ENCODE results near the gene SEC22C. TPM values are rescaled to one million over a fixed set of nuclear protein-coding genes. Genes with fewer than 3 reads are reported as not detected.

SEC22C gene
- total and polyA plus RNA-seq, 7 donors = 8.4 to 89.2 (median 48.5) TPM

DNA sequence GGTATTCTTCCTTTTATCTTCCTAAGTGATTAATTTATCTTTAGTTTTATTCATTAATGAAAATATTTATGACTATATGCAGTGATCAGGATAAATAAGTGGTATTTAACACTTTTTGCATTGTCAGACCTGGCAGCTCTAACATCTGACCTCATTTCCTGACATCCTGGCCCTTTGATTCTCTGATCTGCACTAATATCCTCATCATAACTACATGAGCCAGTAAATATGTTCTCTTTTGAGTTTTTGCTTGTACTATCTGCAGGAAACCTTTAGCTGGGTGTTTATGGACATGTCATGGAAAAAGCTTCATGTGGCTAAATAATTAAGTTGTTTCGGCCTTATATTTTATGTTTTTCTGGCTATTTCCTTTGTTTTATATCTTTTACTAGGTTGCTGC, 29.2 kb upstream of the SEC22C start:
- no peaks in the 10 kb centered on the region for H3K36me3 ChIP-seq
- no peak for TF ChIP-seq POLR2A (IDR thresholded peaks at IDR 0.05)
- WGBS, 2 donors = 89 to 93% methylated on average over 1 of the region's 1 CpG
- H3K4me1 ChIP-seq = peaks cover 0 to 67% (median 38%) of the 10 kb centered on the region in 4 donors
- peak overlapping the region; percentile 19 to 62 (median 32) for H3K27ac ChIP-seq
- no peak for DNase-seq
- H3K4me3 ChIP-seq = no peak overlapping the region
- intact Hi-C loops (cut with DNase I) = no loop called here
- H3K9me3 ChIP-seq = no peaks in the 10 kb centered on the region
- H3K27me3 ChIP-seq = no peaks in the 10 kb centered on the region

DNA sequence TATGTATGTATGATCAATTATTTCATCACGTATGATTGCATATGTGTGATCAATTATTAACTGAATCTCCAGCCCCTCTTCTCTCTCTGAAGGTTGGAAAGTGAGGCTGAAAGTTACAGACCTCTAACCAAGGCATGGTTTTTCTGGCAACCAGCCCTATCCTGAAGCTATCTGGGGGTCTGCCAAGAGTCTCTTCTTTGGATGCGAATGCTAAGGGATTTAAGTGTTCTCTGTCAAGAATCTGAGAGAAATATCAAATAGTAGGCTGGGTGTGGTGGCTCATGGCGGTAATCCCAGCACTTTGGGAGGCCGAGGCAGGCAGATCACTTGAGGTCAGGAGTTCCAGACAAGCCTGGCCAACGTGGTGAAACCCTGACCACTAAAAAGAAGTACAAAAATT, 26.8 kb upstream of the SEC22C start:
- intact Hi-C loops (cut with DNase I) = no loop called here

DNA sequence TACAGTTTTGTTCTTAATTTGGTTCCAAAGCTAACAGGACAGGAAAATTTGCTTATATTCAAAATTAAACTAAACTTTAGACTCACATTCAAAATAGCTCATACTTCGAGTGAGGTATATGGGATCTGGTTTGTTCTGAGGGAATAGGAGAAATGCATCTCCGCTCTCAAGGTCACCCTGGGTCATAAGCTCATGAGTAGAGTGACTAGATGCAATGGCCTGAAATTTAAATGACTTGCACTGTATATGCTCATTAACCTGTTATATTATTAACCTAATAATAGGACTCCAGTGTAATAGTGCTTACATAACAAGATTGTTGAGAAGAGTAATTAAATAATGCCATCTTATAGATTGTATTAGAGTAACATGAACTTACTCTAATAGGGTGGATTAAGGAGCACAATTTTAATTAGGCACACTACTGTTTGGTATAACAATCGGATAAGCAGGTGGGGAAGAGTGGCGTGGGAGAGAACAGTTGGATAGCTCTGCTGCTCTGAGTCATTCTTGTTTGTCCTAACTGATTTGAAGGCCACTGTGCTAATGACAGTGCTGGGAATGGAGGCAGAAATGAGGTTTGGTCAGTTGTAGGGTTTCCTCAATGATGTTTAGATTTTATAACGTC, 23.9 kb upstream of the SEC22C start:
- H3K4me3 ChIP-seq = no peak overlapping the region
- peaks cover 0 to 5% (median 5%) of the 10 kb centered on the region in 4 donors for H3K36me3 ChIP-seq
- H3K27me3 ChIP-seq = no peaks in the 10 kb centered on the region
- WGBS, 2 donors = 75 to 79% methylated on average over 5 of the region's 5 CpGs
- TF ChIP-seq POLR2A (IDR thresholded peaks at IDR 0.05) = no peak
- no peak for TF ChIP-seq EP300 (IDR thresholded peaks at IDR 0.05)
- no peak for TF ChIP-seq POLR2AphosphoS5 (IDR thresholded peaks at IDR 0.05)
- TF ChIP-seq, protein P1, sequence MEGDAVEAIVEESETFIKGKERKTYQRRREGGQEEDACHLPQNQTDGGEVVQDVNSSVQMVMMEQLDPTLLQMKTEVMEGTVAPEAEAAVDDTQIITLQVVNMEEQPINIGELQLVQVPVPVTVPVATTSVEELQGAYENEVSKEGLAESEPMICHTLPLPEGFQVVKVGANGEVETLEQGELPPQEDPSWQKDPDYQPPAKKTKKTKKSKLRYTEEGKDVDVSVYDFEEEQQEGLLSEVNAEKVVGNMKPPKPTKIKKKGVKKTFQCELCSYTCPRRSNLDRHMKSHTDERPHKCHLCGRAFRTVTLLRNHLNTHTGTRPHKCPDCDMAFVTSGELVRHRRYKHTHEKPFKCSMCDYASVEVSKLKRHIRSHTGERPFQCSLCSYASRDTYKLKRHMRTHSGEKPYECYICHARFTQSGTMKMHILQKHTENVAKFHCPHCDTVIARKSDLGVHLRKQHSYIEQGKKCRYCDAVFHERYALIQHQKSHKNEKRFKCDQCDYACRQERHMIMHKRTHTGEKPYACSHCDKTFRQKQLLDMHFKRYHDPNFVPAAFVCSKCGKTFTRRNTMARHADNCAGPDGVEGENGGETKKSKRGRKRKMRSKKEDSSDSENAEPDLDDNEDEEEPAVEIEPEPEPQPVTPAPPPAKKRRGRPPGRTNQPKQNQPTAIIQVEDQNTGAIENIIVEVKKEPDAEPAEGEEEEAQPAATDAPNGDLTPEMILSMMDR (IDR thresholded peaks at IDR 0.05) = no peak
- peaks cover 0 to 53% (median 48%) of the 10 kb centered on the region in 4 donors for H3K4me1 ChIP-seq
- H3K9me3 ChIP-seq = no peaks in the 10 kb centered on the region
- peak overlapping the region; percentile 1 to 23 (median 20) for H3K27ac ChIP-seq
- intact Hi-C loops (cut with DNase I) = no loop called here
- no peak for DNase-seq

More for the DNA sequence above, 26.8 kb upstream of the SEC22C start:
- WGBS, 2 donors = 68 to 80% methylated on average over 5 of the region's 5 CpGs
- no peak for TF ChIP-seq POLR2A (IDR thresholded peaks at IDR 0.05)
- no peak for TF ChIP-seq EP300 (IDR thresholded peaks at IDR 0.05)
- TF ChIP-seq, protein P1 (IDR thresholded peaks at IDR 0.05) = no peak
- TF ChIP-seq POLR2AphosphoS5 (IDR thresholded peaks at IDR 0.05) = no peak
- peak; percentile 73 for DNase-seq
- H3K9me3 ChIP-seq = no peaks in the 10 kb centered on the region
- H3K27ac ChIP-seq = peak overlapping the region; percentile 25 to 51 (median 40)
- H3K4me3 ChIP-seq = no peak overlapping the region
- H3K4me1 ChIP-seq = peaks cover 0 to 61% (median 40%) of the 10 kb centered on the region in 4 donors
- peaks cover 0 to 5% (median 5%) of the 10 kb centered on the region in 4 donors for H3K36me3 ChIP-seq
- H3K27me3 ChIP-seq = no peaks in the 10 kb centered on the region

DNA sequence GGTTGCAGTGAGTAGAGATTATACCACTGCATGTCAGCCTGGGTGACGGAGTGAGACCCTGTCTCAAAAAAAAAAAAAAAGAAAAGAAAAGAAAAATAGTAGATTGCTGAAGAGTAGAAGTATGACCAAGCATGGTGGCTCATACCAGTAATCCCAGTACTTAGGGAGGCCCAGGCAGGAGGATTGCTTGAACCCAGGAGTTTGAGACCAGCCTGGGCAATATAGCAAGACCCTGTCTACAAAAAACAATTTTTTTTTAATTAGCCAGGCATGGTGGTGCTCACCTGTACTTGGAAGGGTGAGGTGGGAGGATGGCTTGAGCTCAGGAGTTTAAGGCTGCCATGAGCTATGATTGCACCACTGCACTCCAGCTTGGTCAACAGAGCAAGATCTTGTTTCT, 21.2 kb upstream of the SEC22C start:
- H3K4me1 ChIP-seq = peaks cover 0 to 41% (median 34%) of the 10 kb centered on the region in 4 donors
- H3K9me3 ChIP-seq = no peaks in the 10 kb centered on the region
- TF ChIP-seq EP300 (IDR thresholded peaks at IDR 0.05) (no peak), POLR2AphosphoS5 (IDR thresholded peaks at IDR 0.05) (no peak), POLR2A (IDR thresholded peaks at IDR 0.05) (no peak)
- TF ChIP-seq, protein P1 (IDR thresholded peaks at IDR 0.05) = no peak
- H3K4me3 ChIP-seq = no peak overlapping the region
- WGBS, 2 donors = 96 to 100% methylated on average over 1 of the region's 1 CpG
- DNase-seq = no peak
- peaks cover 0 to 5% (median 5%) of the 10 kb centered on the region in 4 donors for H3K36me3 ChIP-seq
- intact Hi-C loops (cut with DNase I) = no loop called here
- peak overlapping the region in 1 of 4 donors; percentile 97 for H3K27ac ChIP-seq
- H3K27me3 ChIP-seq = no peaks in the 10 kb centered on the region

DNA sequence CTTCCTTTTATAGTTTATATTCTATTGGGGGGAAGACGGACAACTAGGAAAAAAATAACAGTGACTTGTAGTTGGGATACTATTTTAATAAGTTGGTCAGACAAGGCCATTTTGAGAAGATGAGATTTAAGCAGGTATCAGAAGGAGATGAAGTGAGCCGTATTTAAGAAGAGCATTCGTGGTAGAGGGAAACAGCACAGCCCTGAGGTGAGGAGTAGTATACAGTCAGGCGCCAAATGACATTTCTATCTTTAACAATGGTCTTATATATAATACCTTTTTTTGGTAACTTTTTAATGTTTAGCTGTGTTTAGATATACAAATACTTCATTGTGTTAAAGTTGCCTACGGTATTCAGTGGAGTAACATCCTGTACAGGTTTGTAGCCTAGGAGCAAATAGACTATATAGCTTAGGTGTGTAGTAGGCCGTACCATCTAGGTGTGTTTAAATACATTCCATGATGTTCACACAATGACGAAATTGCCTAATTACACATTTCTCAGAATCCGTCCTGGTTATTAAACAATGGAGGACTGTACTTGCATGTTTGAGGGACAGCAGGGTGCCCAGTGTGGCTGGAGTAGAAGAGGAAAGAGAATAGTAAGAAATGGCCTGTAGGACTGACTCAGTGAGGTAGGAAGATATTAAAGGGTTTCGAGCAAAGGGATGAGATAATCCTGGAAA, 20.3 kb upstream of the SEC22C start:
- Histone ChIP-seq H3K27ac (peak overlapping the region; percentile 94 to 98 (median 96)), H3K27me3 (no peaks in the 10 kb centered on the region), H3K4me1 (peaks cover 0 to 41% (median 34%) of the 10 kb centered on the region in 4 donors), H3K4me3 (peak overlapping the region; percentile 70 to 89 (median 86)), H3K36me3 (peaks cover 0 to 5% (median 5%) of the 10 kb centered on the region in 4 donors), H3K9me3 (no peaks in the 10 kb centered on the region)
- no peak for TF ChIP-seq EP300 (IDR thresholded peaks at IDR 0.05)
- no peak for TF ChIP-seq POLR2A (IDR thresholded peaks at IDR 0.05)
- TF ChIP-seq, protein P1 (IDR thresholded peaks at IDR 0.05) = no peak
- TF ChIP-seq POLR2AphosphoS5 (IDR thresholded peaks at IDR 0.05) = no peak
- intact Hi-C loops (cut with DNase I) = loop anchor here (2.0 kb wide), 2 partner anchors 51 to 143 kb away; partner anchors contain the start of gene ZBTB47
- WGBS, 2 donors = 25 to 50% methylated on average over 9 of the region's 9 CpGs
- DNase-seq = no peak
